Activated gamma-delta T cell treated with Interleukin-2 at 50 U/mL for 16 hours (primary cell): ENCODE measurements around the gene NEUROG3.

Experiments used
- DNase-seq: peaks from one replicate; pipeline ENCODE4 v3.0.0-alpha.2; 2020

The NEUROG3 gene

GRCh38 chr10:69573056-69573806 is at the start of gene NEUROG3:
TSS of gene NEUROG3 (minus strand) at chr10:69573422. CDS start at chr10:69573043, 379 bp downstream.
- no peak for DNase-seq

GRCh38 chr10:69620625-69621024 is 47.4 kb upstream of the NEUROG3 start:
- no peak for DNase-seq

GRCh38 chr10:69619626-69620025 is 46.4 kb upstream of the NEUROG3 start:
- no peak for DNase-seq

DNA sequence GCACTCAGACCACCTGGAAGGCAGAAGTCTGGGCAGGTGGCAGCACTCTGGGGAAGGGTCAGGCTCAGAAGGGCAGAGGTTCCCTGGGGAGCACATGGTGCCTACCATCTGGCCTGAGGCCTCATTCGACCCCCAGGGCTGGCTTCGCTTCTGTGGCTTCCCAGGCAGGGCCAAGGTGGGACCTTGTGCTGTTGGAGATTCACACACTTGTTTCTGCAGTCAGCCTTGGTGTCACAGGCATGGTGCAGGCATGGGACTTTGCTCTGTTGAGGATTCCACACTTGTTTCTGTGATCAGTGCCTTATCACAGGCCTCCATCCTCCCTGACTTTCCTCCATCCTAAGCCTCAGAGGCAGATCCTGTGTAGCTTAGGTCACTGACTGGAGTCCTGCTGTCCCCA is 45.5 kb upstream of the NEUROG3 start:
- DNase-seq = no peak

DNA sequence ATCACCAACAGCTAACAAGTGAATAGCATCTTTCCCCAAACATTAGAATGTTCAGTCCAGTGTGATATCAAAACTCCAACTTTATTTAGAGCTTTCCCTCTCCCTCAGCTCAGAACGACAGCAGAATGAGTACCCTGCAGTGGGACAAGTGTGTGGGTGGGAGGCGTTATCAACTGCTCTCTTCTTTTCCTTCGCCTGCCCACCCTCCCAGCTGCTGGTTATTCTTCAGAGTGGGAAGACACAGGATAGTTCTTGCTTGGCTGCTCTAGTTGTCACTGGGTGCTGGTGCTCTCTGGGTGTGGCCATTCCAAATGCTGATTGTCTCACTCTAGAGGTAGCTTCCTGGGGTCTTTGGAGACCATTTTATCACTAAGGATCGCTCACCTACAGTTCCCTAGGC is 43.1 kb upstream of the NEUROG3 start:
- DNase-seq = no peak

GRCh38 chr10:69614130-69614529 is 40.9 kb upstream of the NEUROG3 start:
- no peak for DNase-seq

GRCh38 chr10:69612760-69613159 is 39.5 kb upstream of the NEUROG3 start:
- no peak for DNase-seq

- DNase-seq = no peak
These were observed 35.9 kb upstream of the NEUROG3 start for GRCh38 chr10:69609077-69609476.

DNA sequence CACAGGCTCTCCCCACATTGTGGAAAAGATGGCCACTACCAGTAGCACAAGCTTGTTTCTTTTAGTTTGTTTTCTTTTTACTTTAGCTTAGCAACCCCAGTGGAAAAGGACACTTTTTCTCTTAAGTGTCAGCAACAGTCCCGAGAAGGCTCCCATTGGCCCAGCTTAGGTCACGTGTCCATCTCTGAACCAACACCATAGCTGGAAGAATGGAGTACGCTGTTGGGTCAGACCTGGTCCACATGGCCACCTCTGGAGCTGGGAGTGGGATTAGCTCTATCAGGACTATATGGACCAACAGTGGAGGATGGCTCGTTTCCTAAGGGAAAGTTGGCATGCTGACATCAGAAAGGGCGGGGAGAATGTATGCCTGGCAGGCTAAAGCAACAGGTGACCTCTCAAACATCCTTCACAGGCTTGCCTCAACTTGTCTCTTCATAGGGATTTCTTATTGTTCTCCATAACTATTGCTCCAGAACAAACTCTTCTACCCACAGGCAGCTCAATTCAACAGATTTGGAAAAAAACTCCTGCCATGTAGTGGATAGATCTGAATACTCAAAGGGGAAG is 27.6 kb upstream of the NEUROG3 start:
- no peak for DNase-seq

DNA sequence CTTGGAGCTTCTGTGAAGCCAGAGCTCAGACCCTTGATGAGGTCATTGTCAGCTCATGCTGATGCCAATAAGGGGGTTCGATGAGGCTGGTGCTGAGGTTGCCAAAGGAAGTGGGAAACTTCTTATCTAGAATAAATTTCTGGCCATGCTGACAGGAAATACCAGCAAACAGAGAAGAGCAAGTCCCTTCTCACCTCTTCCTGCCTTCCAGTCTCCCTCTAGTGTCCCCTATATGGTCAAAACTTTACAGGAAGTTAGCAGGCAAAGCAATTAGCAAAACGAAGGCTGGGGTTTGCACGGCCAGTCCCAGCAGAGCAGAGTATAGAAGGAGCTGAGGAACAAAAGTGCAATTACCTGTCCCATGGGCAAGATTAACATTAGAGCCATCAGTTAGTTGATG is 15.1 kb upstream of the NEUROG3 start:
- no peak for DNase-seq

DNA sequence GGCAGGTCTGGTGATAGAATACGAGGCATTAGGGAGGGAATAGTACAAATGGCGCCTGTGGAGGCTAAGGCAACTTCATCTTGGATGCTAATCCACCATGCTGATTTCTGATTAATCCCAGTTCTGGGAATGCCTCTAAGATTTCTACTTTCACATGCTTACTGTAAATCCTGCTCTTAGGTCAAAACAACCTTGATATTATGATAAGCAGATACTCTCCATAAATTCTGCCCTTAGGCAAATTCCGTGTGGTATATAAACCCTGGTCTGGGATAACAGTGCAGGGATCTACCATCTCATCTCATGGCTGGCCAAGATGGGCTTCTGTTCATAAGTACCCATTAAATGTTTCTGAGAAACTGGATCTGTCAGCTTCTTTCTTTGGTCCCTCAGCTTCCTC is 11.4 kb upstream of the NEUROG3 start:
- DNase-seq = no peak

DNA sequence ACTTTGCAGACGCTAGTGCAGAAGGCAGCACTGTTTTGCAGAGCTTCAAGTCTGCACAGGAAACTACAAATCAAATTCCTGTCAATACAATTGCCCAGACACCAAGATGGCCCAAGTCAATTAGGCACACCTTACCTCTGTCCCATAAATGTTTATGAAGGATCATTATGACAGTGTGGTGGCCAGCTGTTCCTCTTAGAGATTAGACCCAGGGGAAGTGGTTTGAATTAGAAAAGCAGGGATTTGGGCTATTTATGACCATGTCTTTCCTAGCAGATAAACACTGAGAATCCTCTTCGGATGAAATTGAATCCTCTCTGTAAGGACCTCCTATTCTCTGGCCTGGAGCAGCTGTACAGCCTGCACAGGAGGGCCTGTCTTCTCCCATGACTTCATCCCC is 9.9 kb upstream of the NEUROG3 start:
- no peak for DNase-seq

DNA sequence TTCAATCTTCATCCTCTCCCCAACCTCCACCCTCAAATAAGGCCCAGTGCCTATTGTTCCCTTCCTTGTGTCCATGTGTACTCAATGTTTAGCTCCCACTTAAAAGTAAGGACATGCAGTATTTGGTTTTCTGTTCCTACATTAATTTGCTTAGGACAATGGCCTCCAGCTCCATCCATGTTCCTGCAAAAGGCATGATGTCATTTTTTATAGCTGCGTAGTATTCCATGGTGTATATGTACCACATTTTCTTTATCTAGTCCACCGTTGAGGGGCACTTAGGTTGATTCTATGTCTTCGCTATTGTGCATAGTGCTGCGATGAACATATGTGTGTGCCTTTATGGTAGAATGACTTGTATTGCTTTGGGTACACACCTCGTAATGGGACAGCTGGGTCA is 7.2 kb upstream of the NEUROG3 start:
- DNase-seq = no peak

GRCh38 chr10:69579464-69580060 is 6.3 kb upstream of the NEUROG3 start:
- DNase-seq = no peak

- no peak for DNase-seq
These were observed 5.3 kb upstream of the NEUROG3 start for GRCh38 chr10:69578508-69578991.

DNA sequence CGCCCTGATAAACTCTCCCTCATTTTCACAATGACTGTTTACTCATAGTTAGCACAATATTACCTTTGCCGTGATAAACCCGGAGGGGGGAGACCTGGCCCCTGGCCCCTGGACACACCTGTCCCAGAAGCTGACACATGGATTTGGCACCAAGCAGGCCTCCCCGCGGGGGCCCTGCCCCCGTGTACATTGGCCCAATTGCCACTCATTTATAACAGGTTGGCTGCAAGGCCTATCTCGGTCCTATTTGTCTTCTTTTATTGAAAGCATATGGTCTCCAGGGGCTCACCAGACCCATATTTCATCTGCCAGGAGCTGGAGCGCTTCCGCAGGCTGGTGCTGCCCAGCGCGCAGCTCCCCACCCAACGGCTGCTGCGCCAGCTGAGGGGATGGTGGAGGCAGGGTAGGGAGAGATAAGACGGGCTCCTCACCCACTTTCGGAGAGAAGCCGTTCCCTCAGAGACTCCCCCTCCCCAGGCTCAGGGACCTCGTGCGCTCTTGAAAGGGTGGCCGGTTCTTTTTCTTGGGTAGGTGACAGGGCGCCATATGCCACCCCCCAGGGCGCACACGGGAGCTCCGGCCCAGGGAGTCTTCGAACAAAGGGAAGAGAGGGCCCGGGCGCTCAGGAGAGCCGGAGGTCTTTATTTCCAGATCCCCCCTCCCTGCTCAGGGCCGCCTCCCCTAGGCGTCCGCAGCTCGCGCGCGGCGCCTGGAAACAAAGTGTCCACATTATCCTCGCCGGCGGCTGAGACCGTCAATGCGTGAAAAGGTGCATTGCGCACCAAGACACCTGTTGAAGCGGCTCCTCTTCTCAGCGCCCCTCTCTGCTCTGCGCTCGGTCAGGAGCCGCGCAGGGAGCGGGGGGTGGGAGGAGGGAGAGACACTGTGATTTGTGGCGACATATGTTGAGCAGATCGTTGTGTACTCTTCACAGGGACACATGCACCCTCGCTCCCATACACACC is 4.3 kb upstream of the NEUROG3 start:
- DNase-seq = no peak

DNA sequence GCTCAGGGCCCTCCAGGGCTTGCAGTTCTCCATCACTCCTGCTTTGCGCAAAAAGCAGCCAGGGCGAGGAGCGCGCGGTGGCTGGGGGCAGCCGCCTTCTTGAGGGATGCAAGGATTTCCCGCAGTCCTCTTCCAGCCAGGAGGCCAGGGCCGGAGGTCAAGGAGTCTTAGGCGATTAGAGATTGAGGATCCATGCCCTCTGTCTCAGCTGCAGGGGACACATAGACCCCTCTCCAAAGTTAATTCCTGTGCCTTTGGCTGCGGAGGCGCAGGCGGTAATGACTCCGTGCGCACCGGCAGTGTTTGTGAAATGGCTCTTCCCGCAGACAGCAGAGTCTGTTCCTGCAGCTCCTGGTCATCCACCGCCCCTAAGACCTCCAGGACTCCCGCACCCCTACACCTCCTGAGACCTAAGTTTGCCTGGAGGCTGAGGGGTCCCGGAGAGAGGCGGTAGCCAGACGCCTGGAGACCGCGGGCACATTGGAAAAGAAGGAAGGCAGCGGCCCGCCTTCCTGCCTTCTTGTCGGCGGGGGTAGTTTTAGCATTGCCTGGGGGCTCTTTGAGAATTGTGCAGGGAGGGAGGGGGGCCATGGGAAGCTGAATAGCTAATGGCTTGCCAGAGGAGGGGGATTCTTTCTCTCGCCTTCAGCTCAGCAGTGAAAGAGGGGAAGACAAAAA is 3.3 kb upstream of the NEUROG3 start:
- no peak for DNase-seq

GRCh38 chr10:69575164-69575722 is 2.0 kb upstream of the NEUROG3 start:
- no peak for DNase-seq

- no peak for DNase-seq
These were observed 1.4 kb upstream of the NEUROG3 start for GRCh38 chr10:69574571-69574978.

- DNase-seq = no peak
These were observed 815 bp downstream of the NEUROG3 start for GRCh38 chr10:69572159-69573055.

DNA sequence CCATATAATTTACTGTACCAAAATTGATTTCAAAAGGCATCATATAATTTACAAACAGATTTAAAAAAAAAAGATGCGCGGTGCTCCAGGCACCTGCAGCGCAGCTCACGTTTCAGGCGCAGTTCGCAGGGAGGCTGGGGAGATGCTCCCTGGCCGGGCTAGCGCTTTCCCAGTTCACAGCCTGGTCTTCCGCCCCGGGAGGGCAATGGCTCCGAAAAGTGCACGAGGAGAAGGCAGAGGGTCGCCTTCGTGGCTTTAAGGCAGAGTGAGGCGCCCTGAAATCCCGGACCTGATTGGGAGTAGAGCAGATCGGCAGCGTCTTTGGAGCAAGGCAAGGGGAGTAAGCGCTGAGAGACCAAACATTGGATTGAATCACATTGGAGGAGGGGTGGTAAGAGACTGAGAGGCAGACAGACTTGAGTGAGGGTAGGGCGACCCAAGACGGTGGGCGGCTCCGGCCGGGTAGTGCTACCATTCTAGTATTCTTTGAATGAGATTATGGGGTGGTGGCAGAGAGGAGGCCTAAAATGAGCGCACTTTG is 1.5 kb downstream of the NEUROG3 start:
- no peak for DNase-seq
